NCI-H187 (cell line): ENCODE data around the gene KLHL29.
"Not testable (repeated sequence)": the region's sequence is repeated elsewhere in the genome, so short reads cannot be mapped to it uniquely, and the experiment has no call there.

ENCODE experiments used
- DNase-seq, 2 experiments: peaks; one replicate each; lab custom pipeline; 2025; lab: John Stamatoyannopoulos, UW

KLHL29 gene

GRCh38 chr2:23384551-23385343 is at the start of gene KLHL29:
Gene KLHL29, plus strand, starts transcription at chr2:23385179. Its CDS starts 177,018 bp downstream, at chr2:23562197.
- no peak for DNase-seq

- DNase-seq = no peak
Measured at GRCh38 chr2:23335550-23335949, 49.4 kb upstream of the KLHL29 start.

- DNase-seq = no peak
Measured at GRCh38 chr2:23342075-23342474, 42.9 kb upstream of the KLHL29 start.

GRCh38 chr2:23346029-23346428 is 39.0 kb upstream of the KLHL29 start:
- DNase-seq = no peak

GRCh38 chr2:23346781-23347180 is 38.2 kb upstream of the KLHL29 start:
- DNase-seq = no peak

- no peak for DNase-seq
Measured at GRCh38 chr2:23347471-23348092, 37.4 kb upstream of the KLHL29 start.

GRCh38 chr2:23348093-23348481 is 36.9 kb upstream of the KLHL29 start:
- not testable (repeated sequence) for DNase-seq

GRCh38 chr2:23349508-23349907 is 35.5 kb upstream of the KLHL29 start:
- DNase-seq = no peak

- no peak for DNase-seq
Measured at GRCh38 chr2:23350041-23350791, 34.8 kb upstream of the KLHL29 start.

GRCh38 chr2:23350792-23351355 is 34.1 kb upstream of the KLHL29 start:
- no peak for DNase-seq

GRCh38 chr2:23351388-23352141 is 33.4 kb upstream of the KLHL29 start:
- peak; percentile 22 to 47 for DNase-seq

GRCh38 chr2:23354554-23354953 is 30.4 kb upstream of the KLHL29 start:
- DNase-seq = no peak

- DNase-seq = no peak
Measured at GRCh38 chr2:23355001-23355400, 30.0 kb upstream of the KLHL29 start.

GRCh38 chr2:23356711-23357110 is 28.3 kb upstream of the KLHL29 start:
- DNase-seq = no peak

- DNase-seq = no peak
Measured at GRCh38 chr2:23359631-23360567, 25.1 kb upstream of the KLHL29 start.

- no peak for DNase-seq
Measured at GRCh38 chr2:23360571-23361125, 24.3 kb upstream of the KLHL29 start.

GRCh38 chr2:23361152-23361551 is 23.8 kb upstream of the KLHL29 start:
- no peak for DNase-seq

GRCh38 chr2:23363268-23363667 is 21.7 kb upstream of the KLHL29 start:
- no peak for DNase-seq

GRCh38 chr2:23363831-23364230 is 21.1 kb upstream of the KLHL29 start:
- DNase-seq = no peak

- no peak for DNase-seq
Measured at GRCh38 chr2:23366720-23367119, 18.3 kb upstream of the KLHL29 start.
